ENCODE data around the gene ACTN1.

DNA sequence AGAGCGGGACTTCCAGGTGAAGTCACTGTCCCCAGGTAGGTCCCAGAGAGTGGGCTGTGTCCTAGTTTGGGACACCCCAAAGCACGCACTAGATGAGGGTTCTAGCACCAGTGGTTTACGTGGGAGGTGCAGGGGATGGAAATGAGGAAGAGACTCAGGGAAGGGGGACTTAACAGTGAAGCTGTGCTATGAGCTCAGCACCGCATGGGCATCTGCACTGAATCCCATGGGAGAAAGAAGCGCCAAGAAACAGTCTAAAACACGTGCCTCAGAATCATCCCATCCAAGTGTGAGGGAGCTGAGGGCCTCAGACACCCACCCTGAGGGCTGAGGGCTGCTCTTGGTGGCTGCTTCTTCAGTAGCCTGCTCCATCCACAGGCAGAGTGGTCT is 114.7 kb downstream of the ACTN1 start:
- TF ChIP-seq POLR2A (IDR thresholded peaks at IDR 0.05), result no peak
- TF ChIP-seq, protein P1, sequence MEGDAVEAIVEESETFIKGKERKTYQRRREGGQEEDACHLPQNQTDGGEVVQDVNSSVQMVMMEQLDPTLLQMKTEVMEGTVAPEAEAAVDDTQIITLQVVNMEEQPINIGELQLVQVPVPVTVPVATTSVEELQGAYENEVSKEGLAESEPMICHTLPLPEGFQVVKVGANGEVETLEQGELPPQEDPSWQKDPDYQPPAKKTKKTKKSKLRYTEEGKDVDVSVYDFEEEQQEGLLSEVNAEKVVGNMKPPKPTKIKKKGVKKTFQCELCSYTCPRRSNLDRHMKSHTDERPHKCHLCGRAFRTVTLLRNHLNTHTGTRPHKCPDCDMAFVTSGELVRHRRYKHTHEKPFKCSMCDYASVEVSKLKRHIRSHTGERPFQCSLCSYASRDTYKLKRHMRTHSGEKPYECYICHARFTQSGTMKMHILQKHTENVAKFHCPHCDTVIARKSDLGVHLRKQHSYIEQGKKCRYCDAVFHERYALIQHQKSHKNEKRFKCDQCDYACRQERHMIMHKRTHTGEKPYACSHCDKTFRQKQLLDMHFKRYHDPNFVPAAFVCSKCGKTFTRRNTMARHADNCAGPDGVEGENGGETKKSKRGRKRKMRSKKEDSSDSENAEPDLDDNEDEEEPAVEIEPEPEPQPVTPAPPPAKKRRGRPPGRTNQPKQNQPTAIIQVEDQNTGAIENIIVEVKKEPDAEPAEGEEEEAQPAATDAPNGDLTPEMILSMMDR (IDR thresholded peaks at IDR 0.05), result no peak

Data from lower leg skin (tissue), 3 donors.